NCI-H226 (cell line): ENCODE measurements around the gene SMIM24.
A peak's percentile ranks its signal among the peaks of the same experiment; 100 is the strongest.
"Not testable (repeated sequence)": the region's sequence is repeated elsewhere in the genome, so short reads cannot be mapped to it uniquely, and the experiment has no call there.

Source experiments
- DNase-seq: peaks from one replicate; pipeline ENCODE4 v3.0.0-alpha.2; 2015

The SMIM24 gene

GRCh38 chr19:3513229-3514140 is 33.2 kb upstream of the SMIM24 start:
- no peak for DNase-seq

GRCh38 chr19:3512562-3513228 is 32.4 kb upstream of the SMIM24 start:
- DNase-seq = no peak

- DNase-seq = no peak
These were observed 31.4 kb upstream of the SMIM24 start for GRCh38 chr19:3511506-3512251.

GRCh38 chr19:3510727-3511126 is 30.4 kb upstream of the SMIM24 start:
- DNase-seq = no peak

GRCh38 chr19:3509566-3509989 is 29.3 kb upstream of the SMIM24 start:
- no peak for DNase-seq

- no peak for DNase-seq
These were observed 28.6 kb upstream of the SMIM24 start for GRCh38 chr19:3508771-3509535.

- not testable (repeated sequence) for DNase-seq
These were observed 27.9 kb upstream of the SMIM24 start for GRCh38 chr19:3508121-3508661.

GRCh38 chr19:3507371-3508120 is 27.2 kb upstream of the SMIM24 start:
- DNase-seq = no peak

GRCh38 chr19:3506384-3507340 is 26.3 kb upstream of the SMIM24 start:
- DNase-seq = peak; percentile 17

GRCh38 chr19:3505598-3506383 is 25.5 kb upstream of the SMIM24 start, which contains the start of gene FZR1:
FZR1 (plus strand) TSS chr19:3506311; CDS start chr19:3522990, 16,679 bp downstream.
- DNase-seq = peak; percentile 95

- DNase-seq = no peak
These were observed 24.4 kb upstream of the SMIM24 start for GRCh38 chr19:3504735-3505134.

- no peak for DNase-seq
These were observed 22.8 kb upstream of the SMIM24 start for GRCh38 chr19:3503036-3503572.

GRCh38 chr19:3501780-3502179 is 21.5 kb upstream of the SMIM24 start:
- DNase-seq = no peak

GRCh38 chr19:3500429-3501101 is 20.2 kb upstream of the SMIM24 start, which contains the start of gene DOHH:
DOHH (minus strand) TSS chr19:3500674; CDS start chr19:3496814, 3,860 bp downstream.
- peak; percentile 92 for DNase-seq

- no peak for DNase-seq
These were observed 19.6 kb upstream of the SMIM24 start for GRCh38 chr19:3499738-3500428.

GRCh38 chr19:3497757-3498520 is 17.6 kb upstream of the SMIM24 start:
- DNase-seq = no peak
